ENCODE data around the gene UBE3A. TPM values are rescaled to one million over a fixed set of nuclear protein-coding genes. Genes with fewer than 3 reads are reported as not detected.
A peak's percentile ranks its signal among the peaks of the same experiment; 100 is the strongest.

The UBE3A gene
- total RNA-seq, 1 donor from 2014 or later: 152 TPM

- no peak for TF ChIP-seq CTCF (IDR thresholded peaks at IDR 0.05; ENCODE audit: partially characterized antibody, unreplicated experiment)
- no peaks in the 10 kb centered on the region for H3K36me3 Mint-ChIP-seq (ENCODE audit: unreplicated experiment)
- no peak for DNase-seq
- H3K27ac Mint-ChIP-seq (ENCODE audit: unreplicated experiment): no peak overlapping the region
- no peaks in the 10 kb centered on the region for H3K27me3 Mint-ChIP-seq (ENCODE audit: unreplicated experiment)
- H3K4me1 Mint-ChIP-seq (ENCODE audit: low read depth, unreplicated experiment): peaks cover 16% of the 10 kb centered on the region
- H3K4me3 Mint-ChIP-seq (ENCODE audit: unreplicated experiment): peak overlapping the region; percentile 56
- H3K9me3 Mint-ChIP-seq (ENCODE audit: unreplicated experiment): peaks cover 7% of the 10 kb centered on the region
These were observed 3.2 kb downstream of the UBE3A start for GRCh38 chr15:25435474-25436243.

GRCh38 chr15:25433118-25433865, 5.5 kb downstream of the UBE3A start:
- Mint-ChIP-seq H3K27me3 (ENCODE audit: unreplicated experiment) (no peaks in the 10 kb centered on the region), H3K4me1 (ENCODE audit: low read depth, unreplicated experiment) (peaks cover 20% of the 10 kb centered on the region), H3K36me3 (ENCODE audit: unreplicated experiment) (no peaks in the 10 kb centered on the region), H3K4me3 (ENCODE audit: unreplicated experiment) (no peak overlapping the region), H3K9me3 (ENCODE audit: unreplicated experiment) (peaks cover 4% of the 10 kb centered on the region), H3K27ac (ENCODE audit: unreplicated experiment) (no peak overlapping the region)
- no peak for DNase-seq
- TF ChIP-seq CTCF (IDR thresholded peaks at IDR 0.05; ENCODE audit: partially characterized antibody, unreplicated experiment): no peak

DNA sequence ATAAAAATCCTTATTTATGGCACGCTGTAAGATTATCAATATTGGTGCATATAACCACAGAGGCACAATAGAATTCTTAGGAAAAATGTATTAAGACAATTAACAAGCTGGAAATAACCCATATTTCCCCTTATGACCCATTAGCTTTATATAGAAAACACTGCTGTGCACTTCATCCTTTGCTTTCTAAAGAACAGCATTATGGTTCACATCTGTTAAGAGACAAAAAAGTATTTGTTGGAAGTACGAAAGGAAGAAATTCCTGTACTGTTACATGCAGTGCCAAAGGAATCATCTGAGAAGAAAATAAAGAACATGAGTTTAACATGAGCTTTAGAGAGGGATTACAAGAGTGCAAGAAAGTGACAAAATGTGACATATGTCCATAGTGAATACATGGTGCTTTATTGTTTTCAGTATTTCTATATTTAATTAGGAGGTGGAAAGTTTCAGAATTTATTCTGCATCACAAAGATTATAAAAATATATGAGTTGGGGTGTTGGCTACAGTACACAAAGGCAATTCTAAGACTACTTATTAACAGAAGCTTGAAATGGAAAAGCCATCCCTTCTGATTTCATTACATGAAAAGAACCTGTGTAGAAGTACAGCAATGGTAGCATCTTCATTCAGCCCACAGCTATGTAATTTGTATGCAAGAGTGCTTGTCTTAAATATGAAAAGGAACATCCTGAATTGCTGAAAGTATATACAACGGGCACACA, 6.8 kb downstream of the UBE3A start:
- no peaks in the 10 kb centered on the region for H3K36me3 Mint-ChIP-seq (ENCODE audit: unreplicated experiment)
- H3K9me3 Mint-ChIP-seq (ENCODE audit: unreplicated experiment): no peaks in the 10 kb centered on the region
- no peak for TF ChIP-seq CTCF (IDR thresholded peaks at IDR 0.05; ENCODE audit: partially characterized antibody, unreplicated experiment)
- DNase-seq: no peak
- H3K4me1 Mint-ChIP-seq (ENCODE audit: low read depth, unreplicated experiment): peaks cover 20% of the 10 kb centered on the region
- H3K27ac Mint-ChIP-seq (ENCODE audit: unreplicated experiment): peak overlapping the region; percentile 14
- H3K4me3 Mint-ChIP-seq (ENCODE audit: unreplicated experiment): no peak overlapping the region
- no peaks in the 10 kb centered on the region for H3K27me3 Mint-ChIP-seq (ENCODE audit: unreplicated experiment)

GRCh38 chr15:25427861-25428260, 11.0 kb downstream of the UBE3A start:
- Mint-ChIP-seq H3K4me3 (ENCODE audit: unreplicated experiment) (no peak overlapping the region), H3K36me3 (ENCODE audit: unreplicated experiment) (no peaks in the 10 kb centered on the region), H3K27ac (ENCODE audit: unreplicated experiment) (no peak overlapping the region), H3K4me1 (ENCODE audit: low read depth, unreplicated experiment) (peaks cover 12% of the 10 kb centered on the region), H3K9me3 (ENCODE audit: unreplicated experiment) (no peaks in the 10 kb centered on the region), H3K27me3 (ENCODE audit: unreplicated experiment) (no peaks in the 10 kb centered on the region)
- no peak for DNase-seq
- no peak for TF ChIP-seq CTCF (IDR thresholded peaks at IDR 0.05; ENCODE audit: partially characterized antibody, unreplicated experiment)

All from glutamatergic neuron (in vitro differentiated cells).